ENCODE results near the gene GNG12.

GNG12 gene

DNA sequence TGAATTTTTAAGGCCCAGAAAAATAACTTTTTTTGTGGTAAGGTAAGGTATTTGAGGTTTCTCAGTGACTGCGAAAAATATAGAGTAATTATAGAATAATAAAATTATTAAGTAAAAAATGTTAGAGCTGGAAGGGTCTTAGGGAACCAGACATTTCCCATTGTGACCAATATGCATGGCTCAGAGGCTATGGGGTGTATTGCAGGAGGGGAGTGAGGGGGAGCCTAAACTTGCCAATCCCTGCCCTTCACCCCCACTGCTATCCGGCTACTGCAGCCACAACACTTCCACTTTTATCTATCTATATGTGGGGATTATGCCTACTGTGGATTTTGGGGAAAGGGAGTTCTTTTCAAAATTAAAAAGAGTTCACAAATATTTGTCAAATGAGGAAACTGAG, 155.9 kb downstream of the GNG12 start:
- DNase-seq (ENCODE audit: low spot score): no peak
- TF ChIP-seq, protein P1, sequence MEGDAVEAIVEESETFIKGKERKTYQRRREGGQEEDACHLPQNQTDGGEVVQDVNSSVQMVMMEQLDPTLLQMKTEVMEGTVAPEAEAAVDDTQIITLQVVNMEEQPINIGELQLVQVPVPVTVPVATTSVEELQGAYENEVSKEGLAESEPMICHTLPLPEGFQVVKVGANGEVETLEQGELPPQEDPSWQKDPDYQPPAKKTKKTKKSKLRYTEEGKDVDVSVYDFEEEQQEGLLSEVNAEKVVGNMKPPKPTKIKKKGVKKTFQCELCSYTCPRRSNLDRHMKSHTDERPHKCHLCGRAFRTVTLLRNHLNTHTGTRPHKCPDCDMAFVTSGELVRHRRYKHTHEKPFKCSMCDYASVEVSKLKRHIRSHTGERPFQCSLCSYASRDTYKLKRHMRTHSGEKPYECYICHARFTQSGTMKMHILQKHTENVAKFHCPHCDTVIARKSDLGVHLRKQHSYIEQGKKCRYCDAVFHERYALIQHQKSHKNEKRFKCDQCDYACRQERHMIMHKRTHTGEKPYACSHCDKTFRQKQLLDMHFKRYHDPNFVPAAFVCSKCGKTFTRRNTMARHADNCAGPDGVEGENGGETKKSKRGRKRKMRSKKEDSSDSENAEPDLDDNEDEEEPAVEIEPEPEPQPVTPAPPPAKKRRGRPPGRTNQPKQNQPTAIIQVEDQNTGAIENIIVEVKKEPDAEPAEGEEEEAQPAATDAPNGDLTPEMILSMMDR (IDR thresholded peaks at IDR 0.05; ENCODE audit: extremely low read depth, missing control alignments): no peak

DNA sequence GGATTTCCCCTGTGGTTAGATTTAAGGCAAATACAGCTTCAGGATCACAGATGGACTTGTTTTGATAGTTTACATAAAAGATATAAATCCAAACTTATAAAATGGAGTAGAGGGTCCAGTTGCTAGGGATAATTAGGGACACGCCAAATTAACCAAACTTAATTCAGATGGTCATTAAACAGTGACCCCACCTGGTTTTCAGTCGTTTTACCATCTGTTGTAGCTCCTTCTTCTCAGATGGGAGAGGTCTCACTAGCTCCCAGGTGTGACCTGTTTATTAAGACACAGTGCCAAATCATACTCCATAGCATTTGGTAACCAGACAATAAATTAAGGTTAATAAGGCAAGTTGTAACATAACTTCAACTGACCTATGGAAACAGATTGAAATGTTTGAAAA, 156.3 kb downstream of the GNG12 start:
- TF ChIP-seq, protein P1 (IDR thresholded peaks at IDR 0.05; ENCODE audit: extremely low read depth, missing control alignments): no peak
- no peak for DNase-seq (ENCODE audit: low spot score)

GRCh38 chr1:67676287-67676686, 157.0 kb downstream of the GNG12 start:
- no peak for DNase-seq (ENCODE audit: low spot score)
- TF ChIP-seq, protein P1 (IDR thresholded peaks at IDR 0.05; ENCODE audit: extremely low read depth, missing control alignments): no peak

GRCh38 chr1:67675800-67676199, 157.5 kb downstream of the GNG12 start:
- no peak for DNase-seq (ENCODE audit: low spot score)
- TF ChIP-seq, protein P1 (IDR thresholded peaks at IDR 0.05; ENCODE audit: extremely low read depth, missing control alignments): no peak

DNA sequence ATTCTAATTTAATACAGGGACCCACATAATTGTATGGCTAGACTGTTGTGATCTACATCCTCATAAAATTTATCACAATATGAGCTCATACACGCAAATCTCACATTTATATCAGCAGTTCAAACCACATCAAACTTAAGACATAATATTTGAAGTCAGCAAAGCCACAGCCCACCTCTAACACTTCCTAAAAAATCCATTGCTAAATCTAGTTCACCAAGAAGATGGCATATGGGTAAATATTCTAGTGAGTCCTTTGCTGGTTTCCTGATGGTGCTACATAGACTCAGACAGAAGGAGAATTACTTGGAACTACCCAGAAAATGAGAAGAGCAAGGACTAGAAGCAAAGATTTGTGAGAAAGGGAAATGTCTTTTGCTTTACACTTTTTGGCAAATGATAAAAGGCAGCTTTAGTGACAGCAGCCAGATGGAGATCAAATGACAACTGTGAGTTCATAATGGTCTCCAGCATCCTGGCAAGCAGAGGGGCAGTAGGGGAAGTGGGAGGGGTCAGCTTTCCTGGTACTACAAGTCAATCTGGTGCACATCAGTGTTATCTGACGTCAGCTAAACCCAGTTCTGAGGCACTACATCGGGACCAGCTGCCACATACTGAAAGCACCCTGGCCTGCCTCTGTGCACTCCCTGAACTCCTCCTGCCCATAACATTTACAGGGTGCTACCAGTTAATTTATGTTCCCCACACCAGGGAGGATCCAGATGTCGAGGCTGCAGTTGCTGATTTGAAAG, 158.8 kb downstream of the GNG12 start:
- TF ChIP-seq, protein P1 (IDR thresholded peaks at IDR 0.05; ENCODE audit: extremely low read depth, missing control alignments): no peak
- DNase-seq (ENCODE audit: low spot score): no peak

- DNase-seq (ENCODE audit: low spot score): no peak
These were observed 159.6 kb downstream of the GNG12 start for GRCh38 chr1:67673468-67674201.

More at GRCh38 chr1:67673468-67674201, 159.6 kb downstream of the GNG12 start:
- TF ChIP-seq, protein P1 (IDR thresholded peaks at IDR 0.05; ENCODE audit: extremely low read depth, missing control alignments): no peak

Data from GM20000 (cell line).